ENCODE data around the gene CREB5.
"Not testable (repeated sequence)": the region's sequence is repeated elsewhere in the genome, so short reads cannot be mapped to it uniquely, and the experiment has no call there.

CREB5 gene

GRCh38 chr7:28815369-28815927 is 403.1 kb downstream of the CREB5 start:
- no peak overlapping the region; the same call in 1 of the 2 replicates for H3K4me3 ChIP-seq (ENCODE audit: low read depth, low read length)
- no peak for TF ChIP-seq CTCF (IDR thresholded peaks at IDR 0.05; ENCODE audit: low read depth, low read length, missing control alignments)

GRCh38 chr7:28815928-28816373 is 403.6 kb downstream of the CREB5 start:
- no peak for TF ChIP-seq CTCF (IDR thresholded peaks at IDR 0.05; ENCODE audit: low read depth, low read length, missing control alignments)
- DNase-seq (ENCODE audit: low read depth): peak; percentile 87
- H3K4me3 ChIP-seq (ENCODE audit: low read depth, low read length): no peak overlapping the region

More at GRCh38 chr7:28815369-28815927, 403.1 kb downstream of the CREB5 start:
- no peak for DNase-seq (ENCODE audit: low read depth)

DNA sequence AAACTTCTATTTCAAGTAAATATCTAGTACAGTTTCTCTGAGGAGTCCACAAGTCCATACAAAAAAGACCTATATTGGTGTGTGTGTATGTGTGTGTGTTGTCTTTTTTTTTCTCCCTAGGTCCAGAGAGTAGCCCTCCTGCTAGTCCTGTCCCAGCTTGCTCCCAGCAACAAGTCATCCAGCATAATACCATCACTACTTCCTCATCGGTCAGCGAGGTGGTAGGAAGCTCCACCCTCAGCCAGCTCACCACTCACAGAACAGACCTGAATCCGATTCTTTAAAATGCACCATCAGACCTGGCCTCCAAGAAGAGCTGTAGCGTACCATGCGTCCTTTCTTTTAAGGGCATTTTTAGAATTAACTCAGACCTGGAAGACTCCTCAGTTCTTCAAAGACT is 406.7 kb downstream of the CREB5 start:
- no peak for TF ChIP-seq CTCF (IDR thresholded peaks at IDR 0.05; ENCODE audit: low read depth, low read length, missing control alignments)
- DNase-seq (ENCODE audit: low read depth): no peak

GRCh38 chr7:28823582-28823981 is 411.3 kb downstream of the CREB5 start:
- no peak for DNase-seq (ENCODE audit: low read depth)
- no peak overlapping the region for H3K4me3 ChIP-seq (ENCODE audit: low read depth, low read length)
- no peak for TF ChIP-seq CTCF (IDR thresholded peaks at IDR 0.05; ENCODE audit: low read depth, low read length, missing control alignments)

More for the DNA sequence above, 406.7 kb downstream of the CREB5 start:
- no peak overlapping the region for H3K4me3 ChIP-seq (ENCODE audit: low read depth, low read length)

- DNase-seq (ENCODE audit: low read depth); H3K4me3 ChIP-seq (ENCODE audit: low read depth, low read length): not testable (repeated sequence)
These were observed 413.6 kb downstream of the CREB5 start for GRCh38 chr7:28825817-28826448.

GRCh38 chr7:28830846-28831245 is 418.5 kb downstream of the CREB5 start:
- TF ChIP-seq CTCF (IDR thresholded peaks at IDR 0.05; ENCODE audit: low read depth, low read length, missing control alignments): no peak
- DNase-seq (ENCODE audit: low read depth): no peak
- no peak overlapping the region for H3K4me3 ChIP-seq (ENCODE audit: low read depth, low read length)

- TF ChIP-seq CTCF (IDR thresholded peaks at IDR 0.05; ENCODE audit: low read depth, low read length, missing control alignments): no peak
- no peak overlapping the region for H3K4me3 ChIP-seq (ENCODE audit: low read depth, low read length)
- no peak for DNase-seq (ENCODE audit: low read depth)
These were observed 420.4 kb downstream of the CREB5 start for GRCh38 chr7:28832669-28833068.
